Measurements from ENCODE around the gene NHERF2. TPM values are rescaled to one million over a fixed set of nuclear protein-coding genes. Genes with fewer than 3 reads are reported as not detected.
A peak's percentile ranks its signal among the peaks of the same experiment; 100 is the strongest.
"Not testable (repeated sequence)": the region's sequence is repeated elsewhere in the genome, so short reads cannot be mapped to it uniquely, and the experiment has no call there.

The NHERF2 gene
- total RNA-seq, 1 donor from 2014 or later: 9.8 TPM

DNA sequence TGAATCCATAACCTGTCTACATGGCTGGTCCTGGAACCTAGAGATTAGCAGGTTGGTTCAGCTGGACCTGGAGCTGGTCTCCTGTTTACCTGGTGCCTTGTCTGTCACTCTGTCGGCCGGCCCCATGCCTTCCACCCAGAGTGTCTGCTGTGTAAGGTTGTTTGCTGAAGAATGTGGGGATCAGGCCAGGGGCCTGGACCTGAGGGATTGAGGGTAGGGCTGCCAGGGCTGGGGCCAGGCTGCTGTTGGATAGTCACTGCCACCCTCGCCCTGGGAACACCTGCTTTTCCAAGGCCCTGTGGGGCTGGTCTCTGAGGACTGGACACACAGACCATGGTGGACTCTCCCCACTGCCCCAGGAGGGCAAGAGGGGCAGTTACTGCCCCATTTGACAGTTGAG is 1.4 kb downstream of the NHERF2 start:
- DNase-seq: no peak

DNA sequence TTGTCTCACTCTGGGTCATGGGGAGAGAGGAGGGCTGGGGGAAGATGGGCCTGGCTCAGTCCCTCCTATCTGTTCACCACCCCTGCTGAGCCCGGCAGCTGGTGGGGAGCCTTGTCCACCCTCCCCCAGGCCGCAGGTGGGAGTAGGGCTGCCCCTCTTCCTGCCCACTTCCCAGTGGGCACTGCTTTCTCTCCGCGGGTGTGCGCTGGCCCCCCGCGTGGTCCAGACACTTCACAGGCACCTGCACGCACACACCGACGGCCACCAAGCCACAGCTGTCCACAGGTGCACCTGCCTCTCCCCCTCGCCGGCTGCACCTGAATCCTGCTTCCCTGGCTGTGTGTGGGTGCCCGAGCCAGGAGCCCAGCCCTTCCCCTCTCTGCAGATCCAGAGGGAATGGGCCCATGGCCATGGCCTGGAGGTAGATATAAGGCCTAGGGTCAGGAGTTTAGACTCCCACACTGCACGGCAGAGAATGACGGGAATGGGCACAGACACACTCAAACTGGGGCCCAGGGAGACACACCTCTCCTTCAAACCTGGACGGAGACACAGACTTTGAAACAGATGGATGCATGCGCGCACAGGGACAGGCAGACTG is 2.0 kb downstream of the NHERF2 start:
- DNase-seq: no peak

- no peak for DNase-seq
Observed at GRCh38 chr16:2029350-2029749, 2.6 kb downstream of the NHERF2 start.

DNA sequence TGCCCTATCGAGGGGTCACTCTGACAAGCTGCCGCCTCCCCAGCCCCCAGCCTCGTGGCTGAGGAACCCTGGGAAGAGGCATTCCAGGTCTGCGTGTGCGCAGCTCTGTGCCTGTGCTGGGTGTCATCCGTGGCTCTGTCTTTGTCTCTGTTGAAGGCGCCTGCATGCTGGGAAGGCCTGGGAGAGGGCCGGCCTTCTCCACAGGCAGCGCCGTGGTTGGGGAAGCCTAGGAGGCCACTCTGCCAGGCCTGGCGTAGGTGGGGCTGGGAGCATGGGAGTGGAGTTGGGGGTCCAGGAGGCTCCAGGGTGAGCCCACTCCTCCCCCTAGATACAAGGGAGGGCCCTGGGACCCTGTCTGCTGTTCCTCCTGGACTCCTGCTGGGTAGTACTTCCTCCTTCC is 3.3 kb downstream of the NHERF2 start:
- DNase-seq: no peak

DNA sequence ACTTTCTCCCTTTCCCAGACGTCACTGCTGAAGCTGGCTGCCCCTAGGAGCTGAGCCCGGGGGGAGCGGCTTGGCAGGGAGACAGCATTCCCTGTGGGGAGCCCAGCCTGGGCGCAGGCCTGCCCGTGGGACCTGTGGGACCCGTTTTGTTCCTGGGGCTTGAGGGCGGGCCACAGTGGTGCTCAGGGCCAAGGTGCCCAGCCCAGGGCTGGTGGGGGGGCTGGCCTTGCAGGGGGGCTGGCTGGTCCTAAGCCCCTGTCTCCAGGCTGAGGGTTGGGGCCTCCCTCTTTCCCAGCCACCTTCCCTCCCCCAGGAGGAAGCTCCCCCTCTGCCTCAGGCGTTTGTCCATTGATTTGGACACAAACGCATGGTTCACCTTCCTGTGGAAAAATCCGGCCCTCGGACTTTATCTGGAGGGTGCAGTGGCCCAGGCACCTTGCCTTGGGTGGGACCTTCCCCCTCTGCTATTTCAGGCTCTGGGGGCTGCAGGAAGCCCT is 4.4 kb downstream of the NHERF2 start:
- no peak for DNase-seq

- peak; percentile 43 for DNase-seq
Observed at GRCh38 chr16:2032285-2033056, 5.8 kb downstream of the NHERF2 start.

GRCh38 chr16:2033057-2033908 is 6.6 kb downstream of the NHERF2 start:
- peak; percentile 76 for DNase-seq

DNA sequence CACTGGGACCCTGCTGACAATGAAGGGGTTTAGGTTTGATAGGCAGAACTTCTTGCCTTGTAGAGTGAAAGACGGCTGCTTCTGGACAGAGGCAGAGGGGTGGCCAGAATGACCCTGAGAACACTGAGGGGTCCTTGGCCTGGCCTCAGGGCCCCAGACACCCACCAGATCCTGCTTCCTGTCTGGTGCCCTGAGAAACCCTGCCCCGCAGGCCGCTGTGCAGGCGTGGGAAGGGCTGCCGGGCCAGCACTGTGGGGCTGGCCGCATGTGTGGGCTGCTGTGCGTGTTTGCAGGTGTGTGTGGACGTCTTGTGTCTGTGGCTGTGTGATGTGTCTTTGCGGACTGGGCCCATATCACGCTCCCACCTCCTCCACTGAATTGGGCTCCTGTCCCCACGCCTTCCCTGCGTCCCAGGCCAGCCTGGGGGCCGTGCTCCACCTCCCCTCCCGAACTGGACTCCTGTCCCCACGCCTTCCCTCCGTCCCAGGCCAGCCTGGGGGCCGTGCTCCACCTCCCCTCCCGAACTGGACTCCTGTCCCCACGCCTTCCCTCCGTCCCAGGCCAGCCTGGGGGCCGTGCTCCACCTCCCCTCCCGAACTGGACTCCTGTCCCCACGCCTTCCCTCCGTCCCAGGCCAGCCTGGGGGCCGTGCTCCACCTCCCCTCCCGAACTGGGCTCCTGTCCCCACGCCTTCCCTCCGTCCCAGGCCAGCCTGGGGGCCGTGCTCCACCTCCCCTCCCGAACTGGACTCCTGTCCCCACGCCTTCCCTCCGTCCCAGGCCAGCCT is 7.4 kb downstream of the NHERF2 start:
- not testable (repeated sequence) for DNase-seq

GRCh38 chr16:2034696-2035430 is 8.2 kb downstream of the NHERF2 start:
- no peak for DNase-seq

GRCh38 chr16:2035431-2036199 is 8.9 kb downstream of the NHERF2 start:
- DNase-seq: no peak

DNA sequence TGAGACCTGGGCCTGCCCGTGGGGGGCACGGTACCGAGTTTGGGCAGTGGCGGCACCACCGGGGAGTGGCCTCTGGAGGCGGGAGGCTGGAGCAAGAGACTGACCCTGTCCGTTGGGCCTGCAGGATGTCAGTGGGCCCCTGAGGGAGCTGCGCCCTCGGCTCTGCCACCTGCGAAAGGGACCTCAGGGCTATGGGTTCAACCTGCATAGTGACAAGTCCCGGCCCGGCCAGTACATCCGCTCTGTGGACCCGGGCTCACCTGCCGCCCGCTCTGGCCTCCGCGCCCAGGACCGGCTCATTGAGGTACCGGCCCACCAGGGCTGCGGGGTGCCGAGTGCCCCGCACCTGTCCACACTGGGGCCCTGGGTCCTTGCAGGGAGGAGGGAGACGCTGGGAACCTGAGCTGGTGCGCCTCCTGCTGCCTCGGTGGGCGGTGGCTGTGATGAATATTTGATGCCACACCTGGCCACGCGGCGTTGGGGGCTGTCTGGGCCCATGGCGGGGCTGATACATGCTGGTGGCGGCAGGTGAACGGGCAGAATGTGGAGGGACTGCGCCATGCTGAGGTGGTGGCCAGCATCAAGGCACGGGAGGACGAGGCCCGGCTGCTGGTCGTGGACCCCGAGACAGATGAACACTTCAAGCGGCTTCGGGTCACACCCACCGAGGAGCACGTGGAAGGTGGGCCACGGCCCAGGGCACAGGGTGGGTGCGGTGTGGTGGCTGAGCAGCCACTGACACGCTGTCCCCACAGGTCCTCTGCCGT is 9.7 kb downstream of the NHERF2 start:
- DNase-seq: no peak

GRCh38 chr16:2037115-2037514 is 10.4 kb downstream of the NHERF2 start:
- no peak for DNase-seq

DNA sequence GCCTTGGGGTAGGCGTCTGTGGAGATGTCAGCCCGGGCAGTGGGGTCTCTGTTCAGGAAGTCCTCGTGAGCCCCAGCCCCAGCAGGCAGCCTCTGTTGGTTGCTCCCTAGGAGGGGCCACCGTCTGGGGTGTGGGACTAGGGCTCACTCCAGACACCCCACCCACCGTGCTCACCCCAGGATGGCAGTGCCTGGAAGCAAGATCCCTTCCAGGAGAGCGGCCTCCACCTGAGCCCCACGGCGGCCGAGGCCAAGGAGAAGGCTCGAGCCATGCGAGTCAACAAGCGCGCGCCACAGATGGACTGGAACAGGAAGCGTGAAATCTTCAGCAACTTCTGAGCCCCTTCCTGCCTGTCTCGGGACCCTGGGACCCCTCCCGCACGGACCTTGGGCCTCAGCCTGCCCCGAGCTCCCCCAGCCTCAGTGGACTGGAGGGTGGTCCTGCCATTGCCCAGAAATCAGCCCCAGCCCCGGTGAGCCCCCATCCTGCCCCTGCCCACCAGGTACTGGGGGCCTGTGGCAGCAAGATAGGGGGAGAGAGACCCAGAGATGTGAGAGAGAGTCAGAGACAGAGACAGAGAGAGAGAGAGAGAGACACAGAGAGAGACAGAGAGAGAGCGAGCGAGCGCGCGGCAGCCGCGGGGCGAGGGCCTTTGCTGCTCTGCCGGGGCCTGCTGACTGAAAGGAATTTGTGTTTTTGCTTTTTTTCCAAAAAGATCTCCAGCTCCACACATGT is 11.1 kb downstream of the NHERF2 start:
- DNase-seq: no peak

- DNase-seq: no peak
Observed at GRCh38 chr16:2038382-2039231, 11.9 kb downstream of the NHERF2 start.

DNA sequence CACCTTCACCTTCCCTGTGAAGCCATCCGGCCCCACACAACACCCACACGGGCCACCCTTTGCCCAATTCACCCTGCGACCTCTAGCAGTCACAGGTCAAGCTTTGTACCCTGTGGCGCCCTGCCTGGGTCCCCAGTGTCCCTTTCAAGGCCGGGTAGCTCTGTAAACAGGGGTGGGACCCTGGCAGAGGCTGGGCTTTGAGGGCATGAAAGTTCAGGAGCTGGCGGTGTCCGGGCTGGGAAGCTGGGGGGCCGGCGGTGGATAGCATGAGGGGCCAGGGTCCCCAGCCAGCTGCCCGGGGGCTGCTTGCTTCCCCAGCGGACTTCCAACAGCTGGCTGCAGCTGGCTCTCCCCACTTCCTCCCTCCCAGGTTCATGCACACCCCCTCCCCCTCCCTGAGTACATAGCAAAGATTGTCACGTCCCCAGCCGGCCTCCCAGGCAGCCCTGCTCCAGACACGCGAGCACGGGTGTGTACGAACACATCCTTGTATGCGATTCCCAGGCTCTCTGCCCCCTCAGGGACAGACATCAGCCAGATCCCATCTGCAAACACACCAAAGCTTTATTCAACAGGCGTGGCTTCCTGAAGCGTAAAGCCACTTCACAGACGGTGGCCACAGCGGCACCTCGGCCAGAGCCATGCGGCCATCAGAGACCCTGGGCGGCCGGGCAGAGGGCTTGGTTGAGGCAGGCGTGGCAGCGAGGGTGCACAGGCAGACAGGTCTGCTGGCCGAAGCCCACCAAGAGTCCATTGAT is 12.8 kb downstream of the NHERF2 start:
- DNase-seq: no peak

- no peak for DNase-seq
Observed at GRCh38 chr16:2040041-2040786, 13.5 kb downstream of the NHERF2 start.
